Neural progenitor cell (in vitro differentiated cells): ENCODE measurements around the gene PLD5.

Source experiments
- EZH2 ChIP-seq: fragments of 200-600 bp; sonication (generic); IDR thresholded peaks from 2 replicates; pipeline ENCODE4 v1.6.1; 2017; ENCODE audit warnings: antibody characterized with exemption, mild to moderate bottlenecking, moderate library complexity
- EZH2phosphoT487 ChIP-seq: fragments of 200-600 bp; sonication (generic); IDR thresholded peaks from 2 replicates; pipeline ENCODE4 v1.6.1; 2017; ENCODE audit warnings: antibody characterized with exemption
- TF ChIP-seq, protein P1 (sequence below): fragments of 200-600 bp; sonication (generic); IDR thresholded peaks from 2 replicates; pipeline ENCODE4 v1.5.1; 2017; ENCODE audit warnings: antibody characterized with exemption, mild to moderate bottlenecking

DNA sequence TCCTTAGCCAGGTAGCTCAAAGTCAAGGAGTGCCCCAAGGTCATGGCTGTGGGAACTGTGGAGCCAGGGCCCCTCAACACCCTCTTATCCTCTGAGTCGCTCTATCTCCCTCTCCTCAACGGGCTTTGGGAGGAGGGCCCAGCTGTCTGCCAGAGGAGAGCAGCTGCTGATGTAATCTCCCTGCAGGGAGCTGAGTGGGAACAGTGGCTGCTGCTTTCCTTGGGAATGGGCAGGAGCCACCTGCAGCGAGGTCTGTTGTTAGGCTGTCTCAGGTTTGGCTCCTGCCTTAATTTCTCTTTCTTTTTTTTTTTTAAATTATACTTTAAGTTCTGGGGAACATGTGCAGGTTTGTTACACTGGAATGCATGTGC, 466.8 kb downstream of the PLD5 start:
- TF ChIP-seq, protein P1, sequence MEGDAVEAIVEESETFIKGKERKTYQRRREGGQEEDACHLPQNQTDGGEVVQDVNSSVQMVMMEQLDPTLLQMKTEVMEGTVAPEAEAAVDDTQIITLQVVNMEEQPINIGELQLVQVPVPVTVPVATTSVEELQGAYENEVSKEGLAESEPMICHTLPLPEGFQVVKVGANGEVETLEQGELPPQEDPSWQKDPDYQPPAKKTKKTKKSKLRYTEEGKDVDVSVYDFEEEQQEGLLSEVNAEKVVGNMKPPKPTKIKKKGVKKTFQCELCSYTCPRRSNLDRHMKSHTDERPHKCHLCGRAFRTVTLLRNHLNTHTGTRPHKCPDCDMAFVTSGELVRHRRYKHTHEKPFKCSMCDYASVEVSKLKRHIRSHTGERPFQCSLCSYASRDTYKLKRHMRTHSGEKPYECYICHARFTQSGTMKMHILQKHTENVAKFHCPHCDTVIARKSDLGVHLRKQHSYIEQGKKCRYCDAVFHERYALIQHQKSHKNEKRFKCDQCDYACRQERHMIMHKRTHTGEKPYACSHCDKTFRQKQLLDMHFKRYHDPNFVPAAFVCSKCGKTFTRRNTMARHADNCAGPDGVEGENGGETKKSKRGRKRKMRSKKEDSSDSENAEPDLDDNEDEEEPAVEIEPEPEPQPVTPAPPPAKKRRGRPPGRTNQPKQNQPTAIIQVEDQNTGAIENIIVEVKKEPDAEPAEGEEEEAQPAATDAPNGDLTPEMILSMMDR = no peak
- TF ChIP-seq EZH2 (no peak), EZH2phosphoT487 (no peak)
